Heart left ventricle (tissue), 13 donors: ENCODE data around the gene PLEKHD1.

ENCODE experiments used
- POLR2A ChIP-seq, 2 donors: fragments of 450-650 bp; IDR thresholded peaks; one replicate each; pipeline ENCODE4 v1.6.1; 2017; ENCODE audit warnings: antibody characterized with exemption in 2 of 2, mild to moderate bottlenecking in 2 of 2, moderate library complexity in 2 of 2
- TF ChIP-seq, protein P1 (sequence below), 12 donors: fragments of 200-600 bp; sonication (generic) in 4 of 12; IDR thresholded peaks; one replicate each; pipeline versions ENCODE4 v1.5.0 to v1.8.0; 2018 to 2022; ENCODE audit warnings: antibody characterized with exemption in 12 of 12, mild to moderate bottlenecking in 5 of 12
- donor health status: ischemic (EF 13 %, LVEDD 7.1; RV severe dilation, severe dysfunction).
- donor health status: DM: no; HTN: yes; CAD: no.
- donor health status: DM: no; HTN: no; CAD: no.
- donor health status: ischemic (EF 25% LVEDD 6.9; RV normal size, moderate dysfunction).
- donor health status: ischemic (EF 25% LVEDD 5.7; RV mildly dilated, moderate dysfunction).
- donor health status: ischemic (EF 35%, LVEDD 5.7; RV mildly dilated, moderate dysfunction).
- donor health status: nonischemic (EF 11% LVEDD 7.7; RV severe dilation, severe dysfunction).
- donor health status: DM: yes; HTN: yes; CAD: no.
- donor health status: PGD.
- donor health status: ischemic (EF 29% LVEDD 5.4; RV normal size, mild dysfunction).
- donor health status: nonischemic (EF 23%, LVEDD 6.1; RV moderate dilation, normal function).

DNA sequence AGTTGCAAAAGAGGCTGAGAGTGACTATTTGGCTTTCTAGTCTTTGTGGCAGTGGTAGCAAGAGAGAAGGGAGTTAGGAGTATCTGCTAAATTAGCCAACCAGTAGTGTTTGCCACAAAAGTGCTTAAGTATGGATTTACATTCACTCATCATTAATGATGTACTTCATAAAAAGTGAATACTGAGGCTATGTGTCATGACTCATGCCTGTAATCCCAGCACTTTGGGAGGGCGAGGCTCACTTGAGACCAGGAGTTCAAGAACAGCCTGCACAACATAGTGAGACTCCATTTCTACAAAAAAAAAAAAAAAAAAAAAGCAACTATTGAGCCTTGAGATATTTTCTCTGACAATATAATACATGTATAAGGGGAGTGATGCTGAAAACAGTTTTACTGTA is 53.4 kb downstream of the PLEKHD1 start:
- TF ChIP-seq POLR2A (IDR thresholded peaks at IDR 0.05): no peak
- TF ChIP-seq, protein P1, sequence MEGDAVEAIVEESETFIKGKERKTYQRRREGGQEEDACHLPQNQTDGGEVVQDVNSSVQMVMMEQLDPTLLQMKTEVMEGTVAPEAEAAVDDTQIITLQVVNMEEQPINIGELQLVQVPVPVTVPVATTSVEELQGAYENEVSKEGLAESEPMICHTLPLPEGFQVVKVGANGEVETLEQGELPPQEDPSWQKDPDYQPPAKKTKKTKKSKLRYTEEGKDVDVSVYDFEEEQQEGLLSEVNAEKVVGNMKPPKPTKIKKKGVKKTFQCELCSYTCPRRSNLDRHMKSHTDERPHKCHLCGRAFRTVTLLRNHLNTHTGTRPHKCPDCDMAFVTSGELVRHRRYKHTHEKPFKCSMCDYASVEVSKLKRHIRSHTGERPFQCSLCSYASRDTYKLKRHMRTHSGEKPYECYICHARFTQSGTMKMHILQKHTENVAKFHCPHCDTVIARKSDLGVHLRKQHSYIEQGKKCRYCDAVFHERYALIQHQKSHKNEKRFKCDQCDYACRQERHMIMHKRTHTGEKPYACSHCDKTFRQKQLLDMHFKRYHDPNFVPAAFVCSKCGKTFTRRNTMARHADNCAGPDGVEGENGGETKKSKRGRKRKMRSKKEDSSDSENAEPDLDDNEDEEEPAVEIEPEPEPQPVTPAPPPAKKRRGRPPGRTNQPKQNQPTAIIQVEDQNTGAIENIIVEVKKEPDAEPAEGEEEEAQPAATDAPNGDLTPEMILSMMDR (IDR thresholded peaks at IDR 0.05): no peak
